ENCODE results near the gene ETV6.

DNA sequence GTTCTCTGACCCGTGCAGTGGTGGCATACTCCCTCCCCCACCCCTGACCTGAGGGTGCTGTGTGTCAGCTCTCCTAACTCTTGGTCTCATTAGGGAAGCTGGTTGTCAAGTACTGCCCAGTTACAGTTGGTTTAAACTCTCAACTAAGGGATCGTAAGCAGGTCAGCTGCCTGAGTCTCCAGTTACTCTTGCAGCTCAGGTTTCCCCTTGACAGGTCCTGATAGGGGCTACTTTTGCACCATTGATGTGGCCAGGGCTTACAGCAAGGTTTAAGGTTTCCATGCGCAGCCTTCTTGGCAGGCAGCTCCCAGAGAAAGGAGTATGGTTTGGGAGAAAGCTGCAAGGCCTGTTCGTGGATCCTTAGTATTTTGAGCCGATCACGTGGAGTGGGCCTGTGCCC lies 74.5 kb downstream of the ETV6 start:
- no peak for TF ChIP-seq POLR2A (IDR thresholded peaks at IDR 0.05; ENCODE audit: low read length)
- no peak for TF ChIP-seq GATA1 (IDR thresholded peaks at IDR 0.05; ENCODE audit: low read depth, low read length)

Data from erythroblast (primary cell).